Kidney epithelial cell (primary cell): ENCODE results near the gene BCL2L14. TPM values are rescaled to one million over a fixed set of nuclear protein-coding genes. Genes with fewer than 3 reads are reported as not detected.

Experiments used
- DNase-seq: peaks from one replicate; pipeline ENCODE4 v3.0.0-alpha.2; 2010; ENCODE audit warnings: low read depth
- H3K27me3 ChIP-seq: 2 replicates; pipeline ENCODE4 v1.6.0; 2011; ENCODE audit warnings: low read length; ENCODE audit not compliant: control insufficient read depth, insufficient read depth
- H3K36me3 ChIP-seq: 2 replicates; pipeline ENCODE4 v1.5.1; 2011; ENCODE audit warnings: low read length; ENCODE audit not compliant: control insufficient read depth, insufficient read depth
- H3K4me3 ChIP-seq: 2 replicates; pipeline ENCODE4 v1.5.1; 2011; ENCODE audit warnings: low read depth, mild to moderate bottlenecking, control low read depth, low read length
- total RNA-seq: library from RNA; depleted of rRNA; stranded (reverse); fragments of >200 nt; gene quantifications from 2 replicates; pipeline ENCODE4 v1.2.3, GENCODE V29; 2015
- TF ChIP-seq, protein P1 (sequence below): IDR thresholded peaks from 2 replicates; pipeline ENCODE4 v1.5.1; 2011; ENCODE audit warnings: mild to moderate bottlenecking, moderate library complexity, low read length, control low read depth, inconsistent platforms; ENCODE audit not compliant: insufficient read depth, poor library complexity, severe bottlenecking

Gene BCL2L14
- total RNA-seq, 1 donor from 2014 or later = not detected

DNA sequence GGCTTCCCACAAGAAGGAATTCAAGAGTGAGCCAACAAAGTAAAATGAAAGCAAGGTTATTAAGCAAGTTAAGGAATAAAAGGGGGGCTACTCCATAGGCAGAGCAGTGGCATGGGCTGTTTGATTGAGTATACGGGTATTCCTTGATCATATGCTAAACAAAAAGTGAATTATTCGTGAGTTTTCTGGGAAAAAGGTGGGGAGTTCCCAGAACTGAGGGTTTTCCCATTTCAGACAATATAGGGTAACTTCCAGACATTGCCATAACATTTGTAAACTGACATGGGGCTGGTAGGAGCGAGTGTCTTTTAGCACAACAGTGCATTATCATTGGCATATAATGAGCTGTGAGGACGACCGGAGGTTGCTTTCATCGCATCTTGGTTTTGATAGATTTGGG, 2.0 kb upstream of the BCL2L14 start:
- Histone ChIP-seq H3K36me3 (no peaks in the 10 kb centered on the region), H3K27me3 (peaks cover 5% of the 10 kb centered on the region), H3K4me3 (no peak overlapping the region)
- no peak for DNase-seq
- TF ChIP-seq, protein P1, sequence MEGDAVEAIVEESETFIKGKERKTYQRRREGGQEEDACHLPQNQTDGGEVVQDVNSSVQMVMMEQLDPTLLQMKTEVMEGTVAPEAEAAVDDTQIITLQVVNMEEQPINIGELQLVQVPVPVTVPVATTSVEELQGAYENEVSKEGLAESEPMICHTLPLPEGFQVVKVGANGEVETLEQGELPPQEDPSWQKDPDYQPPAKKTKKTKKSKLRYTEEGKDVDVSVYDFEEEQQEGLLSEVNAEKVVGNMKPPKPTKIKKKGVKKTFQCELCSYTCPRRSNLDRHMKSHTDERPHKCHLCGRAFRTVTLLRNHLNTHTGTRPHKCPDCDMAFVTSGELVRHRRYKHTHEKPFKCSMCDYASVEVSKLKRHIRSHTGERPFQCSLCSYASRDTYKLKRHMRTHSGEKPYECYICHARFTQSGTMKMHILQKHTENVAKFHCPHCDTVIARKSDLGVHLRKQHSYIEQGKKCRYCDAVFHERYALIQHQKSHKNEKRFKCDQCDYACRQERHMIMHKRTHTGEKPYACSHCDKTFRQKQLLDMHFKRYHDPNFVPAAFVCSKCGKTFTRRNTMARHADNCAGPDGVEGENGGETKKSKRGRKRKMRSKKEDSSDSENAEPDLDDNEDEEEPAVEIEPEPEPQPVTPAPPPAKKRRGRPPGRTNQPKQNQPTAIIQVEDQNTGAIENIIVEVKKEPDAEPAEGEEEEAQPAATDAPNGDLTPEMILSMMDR = no peak

DNA sequence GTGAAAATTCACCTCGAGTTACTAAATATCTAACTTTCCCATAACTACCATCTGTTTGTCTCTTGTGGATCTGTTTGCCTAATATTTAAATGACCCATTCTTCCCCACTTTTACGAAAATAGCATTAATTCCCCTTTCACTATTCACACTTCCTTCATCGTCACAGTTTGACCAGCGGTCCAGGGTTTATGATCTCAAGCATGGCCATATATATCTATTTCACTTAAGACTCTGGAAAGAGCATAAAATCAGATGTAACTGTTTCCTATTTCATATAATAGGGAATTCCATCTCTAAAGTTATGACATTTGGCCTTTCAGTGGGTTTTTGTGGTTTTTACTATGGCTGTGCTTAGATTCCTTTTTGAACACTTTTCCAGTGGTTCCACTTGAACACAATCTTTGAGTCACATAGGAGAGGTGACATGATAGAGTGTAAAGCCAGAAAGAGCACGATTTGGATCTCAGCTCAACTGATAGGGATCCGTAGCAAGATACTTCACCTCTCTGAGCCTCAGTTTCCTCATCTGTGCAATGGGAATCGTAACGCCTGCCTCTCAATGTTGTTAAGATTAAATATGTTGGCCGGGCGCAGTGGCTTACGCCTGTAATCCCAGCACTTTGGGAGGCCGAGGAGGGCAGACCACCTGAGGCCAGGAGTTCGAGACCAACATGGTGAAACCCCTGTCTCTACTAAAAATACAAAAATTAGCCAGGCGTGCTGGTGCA, 754 bp upstream of the BCL2L14 start:
- no peaks in the 10 kb centered on the region for H3K36me3 ChIP-seq
- H3K27me3 ChIP-seq = peaks cover 5% of the 10 kb centered on the region

DNA sequence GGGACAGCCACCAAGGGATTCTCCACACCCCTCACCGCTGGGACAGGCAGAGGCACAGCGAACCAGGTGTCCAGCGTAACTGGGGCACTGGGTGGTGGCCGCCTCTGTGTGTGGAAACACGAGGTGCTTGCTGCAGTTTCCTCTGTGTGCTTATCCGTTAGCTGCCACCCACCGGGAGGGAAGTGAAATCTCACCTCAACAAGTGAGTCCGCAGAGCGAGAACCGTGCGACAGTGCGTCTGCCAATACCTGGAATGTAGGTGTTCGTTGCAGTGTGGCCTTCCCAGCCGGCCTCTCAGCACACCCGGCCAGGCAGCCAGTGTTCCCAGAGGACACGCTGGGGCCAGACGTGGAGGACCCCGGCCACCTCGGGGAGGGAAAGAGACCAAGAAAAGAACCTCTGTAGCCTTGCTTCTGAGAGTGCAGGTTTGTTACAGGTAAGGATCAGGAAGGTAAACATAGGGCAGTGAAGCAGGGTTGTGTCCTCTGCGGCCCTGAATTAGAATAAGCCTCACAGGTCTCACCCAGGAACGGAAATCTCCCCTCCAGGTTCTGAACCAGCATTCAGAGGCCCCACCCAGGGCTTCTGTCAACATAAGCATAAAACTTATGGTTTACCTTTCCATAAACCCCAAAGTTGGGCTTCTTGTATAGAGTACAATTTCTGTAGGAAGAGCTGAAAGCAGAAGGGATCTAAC, 1.5 kb downstream of the BCL2L14 start:
- Histone ChIP-seq H3K36me3 (no peaks in the 10 kb centered on the region), H3K4me3 (no peak overlapping the region), H3K27me3 (peaks cover 5% of the 10 kb centered on the region)
- TF ChIP-seq, protein P1 = no peak
- no peak for DNase-seq

More for the DNA sequence above, 754 bp upstream of the BCL2L14 start:
- no peak for DNase-seq
- H3K4me3 ChIP-seq = no peak overlapping the region
- TF ChIP-seq, protein P1 = no peak

DNA sequence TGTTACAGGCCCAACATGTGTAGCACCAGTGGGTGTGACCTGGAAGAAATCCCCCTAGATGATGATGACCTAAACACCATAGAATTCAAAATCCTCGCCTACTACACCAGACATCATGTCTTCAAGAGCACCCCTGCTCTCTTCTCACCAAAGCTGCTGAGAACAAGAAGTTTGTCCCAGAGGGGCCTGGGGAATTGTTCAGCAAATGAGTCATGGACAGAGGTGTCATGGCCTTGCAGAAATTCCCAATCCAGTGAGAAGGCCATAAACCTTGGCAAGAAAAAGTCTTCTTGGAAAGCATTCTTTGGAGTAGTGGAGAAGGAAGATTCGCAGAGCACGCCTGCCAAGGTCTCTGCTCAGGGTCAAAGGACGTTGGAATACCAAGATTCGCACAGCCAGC, 8.6 kb downstream of the BCL2L14 start:
- TF ChIP-seq, protein P1 = no peak
- H3K27me3 ChIP-seq = no peaks in the 10 kb centered on the region
- no peak for DNase-seq
- no peak overlapping the region for H3K4me3 ChIP-seq
- H3K36me3 ChIP-seq = no peaks in the 10 kb centered on the region

DNA sequence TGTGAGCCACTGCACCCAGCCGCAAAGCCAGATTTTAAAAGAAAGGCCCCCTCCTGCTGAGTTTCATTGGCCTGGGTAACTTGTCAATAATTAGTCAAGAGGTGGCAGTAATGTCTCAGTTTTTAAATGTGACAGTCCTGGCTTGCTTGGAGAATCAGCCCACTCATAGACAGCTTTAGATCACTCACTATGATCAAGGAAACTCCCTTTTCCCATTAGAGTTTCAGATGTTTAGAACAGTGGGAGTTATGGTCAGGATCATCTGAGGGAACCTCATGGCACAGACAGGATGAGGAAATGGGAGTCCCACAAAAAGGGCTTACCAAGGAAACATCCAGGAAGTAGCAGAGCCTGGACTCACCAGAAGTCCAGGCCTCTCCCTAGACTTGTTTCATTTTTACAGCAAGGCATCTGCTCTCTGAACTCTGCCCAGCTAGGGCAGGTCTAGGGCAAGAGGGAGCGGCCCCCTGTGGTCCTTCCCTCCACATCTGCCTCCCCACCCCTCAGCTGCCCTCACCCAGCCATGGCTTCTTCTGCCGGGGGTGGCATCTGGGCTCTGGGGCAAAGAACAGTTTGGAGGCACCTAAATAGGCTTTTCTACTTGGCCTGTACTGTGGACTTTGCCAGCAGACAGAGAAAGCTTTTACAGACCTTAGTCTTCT, 11.2 kb downstream of the BCL2L14 start:
- H3K27me3 ChIP-seq = no peaks in the 10 kb centered on the region
- no peaks in the 10 kb centered on the region for H3K36me3 ChIP-seq
- no peak for DNase-seq
- H3K4me3 ChIP-seq = no peak overlapping the region
- TF ChIP-seq, protein P1 = no peak
